Body of pancreas (tissue), 4 donors: ENCODE data around the gene ATRN. TPM values are rescaled to one million over a fixed set of nuclear protein-coding genes. Genes with fewer than 3 reads are reported as not detected.
"Not testable (repeated sequence)": the region's sequence is repeated elsewhere in the genome, so short reads cannot be mapped to it uniquely, and the experiment has no call there.

Experiments
- ATAC-seq: fragments of 150-250 bp; one replicate; pipeline ENCODE4 v1.9.1; 2016
- DNase-seq, 4 donors: peaks; one replicate each; pipeline ENCODE4 v3.0.0-alpha.2; 2019
- H3K27ac ChIP-seq, 4 donors: fragments of 200-600 bp; sonication (generic); 1 replicate in 3 of 4; 2 replicates in 1 of 4; pipeline versions ENCODE4 v1.5.1 to v1.6.1; 2016 to 2019; ENCODE audit warnings: mild to moderate bottlenecking in 1 of 4, mixed read lengths in 1 of 4, moderate library complexity in 1 of 4
- H3K27me3 ChIP-seq, 2 donors: fragments of 200-600 bp; sonication (generic); one replicate each; pipeline ENCODE4 v1.6.0; 2016; ENCODE audit warnings: mild to moderate bottlenecking in 1 of 2
- H3K36me3 ChIP-seq, 2 donors: fragments of 200-600 bp; sonication (generic); replicated peaks in 1 of 2; 2 replicates each; pipeline ENCODE4 v1.5.1; 2016; ENCODE audit warnings: low read depth in 2 of 2; ENCODE audit not compliant: insufficient read depth in 1 of 2
- H3K4me1 ChIP-seq: fragments of 200-600 bp; sonication (generic); one replicate; pipeline ENCODE4 v1.6.0; 2016
- H3K4me3 ChIP-seq, 2 donors: fragments of 200-600 bp; sonication (generic); 1 replicate in 1 of 2; 2 replicates in 1 of 2; pipeline ENCODE4 v1.5.1; 2016 to 2019
- H3K9me3 ChIP-seq, 3 donors: fragments of 200-600 bp; sonication (generic); 1 replicate in 2 of 3; 2 replicates in 1 of 3; pipeline ENCODE4 v1.5.1; 2016
- CTCF ChIP-seq, 7 experiments: fragments of 450-650 bp in 4 of 7; fragments of 200-600 bp in 3 of 7; sonication (generic) in 3 of 7; IDR thresholded peaks; one replicate each; pipeline ENCODE4 v1.5.1; 2016 to 2019; ENCODE audit warnings: antibody characterized with exemption in 7 of 7
- POLR2A ChIP-seq, 3 donors: fragments of 450-650 bp; IDR thresholded peaks; one replicate each; pipeline ENCODE4 v1.6.1; 2016; ENCODE audit warnings: antibody characterized with exemption in 3 of 3, mild to moderate bottlenecking in 2 of 3
- WGBS, 2 donors: methylation state at CpG; one replicate each; pipeline ENCODE4 v1.1.5; 2017; 5-methylcytosine and 5-hydroxymethylcytosine counted together
- intact Hi-C: fragments of 100-400 bp; cut with DNase I; formaldehyde crosslinking; loops from one replicate; pipeline ENCODE4 v1.15.1; 2023
- total RNA-seq, 2 donors: library from RNA; depleted of rRNA; stranded (reverse); fragments of >200 nt; gene quantifications; one replicate each; pipeline ENCODE4 v1.1.0, GENCODE V29; 2016

Gene ATRN
- total RNA-seq, 2 donors from 2014 or later, result 17.6 to 18.8 TPM

GRCh38 chr20:3592931-3593330 lies 122.1 kb downstream of the ATRN start:
- H3K4me1 ChIP-seq, result no peaks in the 10 kb centered on the region
- 91 to 97% methylated on average over 4 of the region's 4 CpGs for WGBS, 2 donors
- intact Hi-C loops, result no loop called here
- no peak overlapping the region for H3K27ac ChIP-seq
- H3K36me3 ChIP-seq, result peaks cover 0 to 28% of the 10 kb centered on the region in 2 donors
- no peaks in the 10 kb centered on the region for H3K9me3 ChIP-seq
- no peak for DNase-seq
- no peak overlapping the region for H3K4me3 ChIP-seq
- TF ChIP-seq CTCF (IDR thresholded peaks at IDR 0.05), result no peak
- no peak for TF ChIP-seq POLR2A (IDR thresholded peaks at IDR 0.05)
- ATAC-seq, result no peak
- no peaks in the 10 kb centered on the region for H3K27me3 ChIP-seq

- H3K4me1 ChIP-seq, result no peaks in the 10 kb centered on the region
- intact Hi-C loops, result no loop called here
- H3K27me3 ChIP-seq, result no peaks in the 10 kb centered on the region
- H3K4me3 ChIP-seq, result no peak overlapping the region
- H3K36me3 ChIP-seq, result peaks cover 0 to 37% of the 10 kb centered on the region in 2 donors
- TF ChIP-seq POLR2A (IDR thresholded peaks at IDR 0.05) (no peak), CTCF (IDR thresholded peaks at IDR 0.05) (no peak)
- H3K27ac ChIP-seq, result no peak overlapping the region
- ATAC-seq (no peak), DNase-seq (no peak)
- H3K9me3 ChIP-seq, result no peaks in the 10 kb centered on the region
- 90 to 96% methylated on average over 4 of the region's 4 CpGs for WGBS, 2 donors
These were observed 124.7 kb downstream of the ATRN start for GRCh38 chr20:3595541-3595940.

GRCh38 chr20:3603108-3603507 lies 132.3 kb downstream of the ATRN start:
- WGBS, 2 donors, result 66 to 71% methylated on average over 2 of the region's 2 CpGs

GRCh38 chr20:3605386-3605886 lies 134.6 kb downstream of the ATRN start:
- H3K27me3 ChIP-seq, H3K4me1 ChIP-seq, ATAC-seq, H3K9me3 ChIP-seq, H3K4me3 ChIP-seq, H3K27ac ChIP-seq, DNase-seq, intact Hi-C loops: not testable (repeated sequence)
- H3K36me3 ChIP-seq, result peaks cover 3 to 16% of the 10 kb centered on the region in 2 donors
- WGBS, 2 donors, result 93 to 94% methylated on average over 4 of the region's 4 CpGs

More at GRCh38 chr20:3603108-3603507, 132.3 kb downstream of the ATRN start:
- ATAC-seq (no peak), DNase-seq (no peak)
- H3K4me3 ChIP-seq, result no peak overlapping the region
- intact Hi-C loops, result no loop called here
- no peaks in the 10 kb centered on the region for H3K4me1 ChIP-seq
- no peaks in the 10 kb centered on the region for H3K27me3 ChIP-seq
- no peaks in the 10 kb centered on the region for H3K9me3 ChIP-seq
- no peak overlapping the region for H3K27ac ChIP-seq
- TF ChIP-seq POLR2A (IDR thresholded peaks at IDR 0.05) (no peak), CTCF (IDR thresholded peaks at IDR 0.05) (no peak)
- H3K36me3 ChIP-seq, result peaks cover 3 to 23% of the 10 kb centered on the region in 2 donors

- no peaks in the 10 kb centered on the region for H3K27me3 ChIP-seq
- H3K27ac ChIP-seq, result no peak overlapping the region
- no peaks in the 10 kb centered on the region for H3K9me3 ChIP-seq
- intact Hi-C loops, result no loop called here
- 83 to 86% methylated on average over 3 of the region's 3 CpGs for WGBS, 2 donors
- TF ChIP-seq CTCF (IDR thresholded peaks at IDR 0.05) (no peak), POLR2A (IDR thresholded peaks at IDR 0.05) (no peak)
- ATAC-seq (no peak), DNase-seq (no peak)
- H3K4me3 ChIP-seq, result no peak overlapping the region
- H3K36me3 ChIP-seq, result peaks cover 3 to 14% of the 10 kb centered on the region in 2 donors
- no peaks in the 10 kb centered on the region for H3K4me1 ChIP-seq
These were observed 135.2 kb downstream of the ATRN start for GRCh38 chr20:3606021-3606420.
